GM19043 (cell line): ENCODE results near the gene SCP2.

ENCODE experiments used
- ATAC-seq: cut with Tn5 transposase; IDR thresholded peaks from one replicate; pipeline ENCODE4 v1.9.1; 2021; ENCODE audit warnings: low read depth; ENCODE audit not compliant: unreplicated experiment

Gene SCP2

GRCh38 chr1:52927212-52928014 is at the start of gene SCP2:
Gene SCP2 (plus strand): TSS chr1:52927276. CDS start chr1:52927397, 121 bp downstream.
- peak; percentile 70 for ATAC-seq

GRCh38 chr1:52877554-52877953 is 49.5 kb upstream of the SCP2 start:
- ATAC-seq = no peak

GRCh38 chr1:52880206-52880605 is 46.9 kb upstream of the SCP2 start:
- no peak for ATAC-seq

GRCh38 chr1:52887483-52887882 is 39.6 kb upstream of the SCP2 start:
- ATAC-seq = no peak

GRCh38 chr1:52892424-52893215 is 34.5 kb upstream of the SCP2 start:
- ATAC-seq = no peak

- ATAC-seq = no peak
Observed at GRCh38 chr1:52899445-52899894, 27.6 kb upstream of the SCP2 start.

- ATAC-seq = no peak
Observed at GRCh38 chr1:52900402-52900801, 26.7 kb upstream of the SCP2 start.

GRCh38 chr1:52901384-52901783 is 25.7 kb upstream of the SCP2 start:
- ATAC-seq = no peak

GRCh38 chr1:52904208-52904926 is 22.7 kb upstream of the SCP2 start:
- no peak for ATAC-seq

- ATAC-seq = no peak
Observed at GRCh38 chr1:52904927-52905698, 22.0 kb upstream of the SCP2 start.

- ATAC-seq = no peak
Observed at GRCh38 chr1:52906135-52906603, 20.9 kb upstream of the SCP2 start.

- no peak for ATAC-seq
Observed at GRCh38 chr1:52907068-52907811, 19.8 kb upstream of the SCP2 start.

GRCh38 chr1:52907812-52908153 is 19.3 kb upstream of the SCP2 start:
- no peak for ATAC-seq

GRCh38 chr1:52911541-52911940 is 15.5 kb upstream of the SCP2 start:
- no peak for ATAC-seq

- no peak for ATAC-seq
Observed at GRCh38 chr1:52913014-52913413, 14.1 kb upstream of the SCP2 start.

GRCh38 chr1:52913537-52913936 is 13.5 kb upstream of the SCP2 start:
- ATAC-seq = no peak

GRCh38 chr1:52914463-52914862 is 12.6 kb upstream of the SCP2 start:
- ATAC-seq = no peak

- no peak for ATAC-seq
Observed at GRCh38 chr1:52915211-52915854, 11.7 kb upstream of the SCP2 start.

- no peak for ATAC-seq
Observed at GRCh38 chr1:52915855-52916220, 11.2 kb upstream of the SCP2 start.
